Inferior parietal cortex (tissue), 1 donor: ENCODE results near the gene SHISA6.

ENCODE experiments used
- DNase-seq: peaks from one replicate; pipeline ENCODE4 v3.0.0-alpha.2; 2016; ENCODE audit errors: extremely low spot score

Gene SHISA6

GRCh38 chr17:11446316-11446715 is 205.3 kb downstream of the SHISA6 start:
- no peak for DNase-seq

GRCh38 chr17:11454096-11454495 is 213.1 kb downstream of the SHISA6 start:
- DNase-seq: no peak

GRCh38 chr17:11458279-11458678 is 217.3 kb downstream of the SHISA6 start:
- DNase-seq: no peak

- no peak for DNase-seq
Observed at GRCh38 chr17:11459861-11460331, 218.9 kb downstream of the SHISA6 start.

- DNase-seq: no peak
Observed at GRCh38 chr17:11461993-11462548, 221.1 kb downstream of the SHISA6 start.

- DNase-seq: no peak
Observed at GRCh38 chr17:11467639-11468038, 226.6 kb downstream of the SHISA6 start.

GRCh38 chr17:11485336-11486100 is 244.5 kb downstream of the SHISA6 start:
- DNase-seq: no peak

- no peak for DNase-seq
Observed at GRCh38 chr17:11486101-11486867, 245.3 kb downstream of the SHISA6 start.

- DNase-seq: no peak
Observed at GRCh38 chr17:11486868-11487310, 245.9 kb downstream of the SHISA6 start.

- no peak for DNase-seq
Observed at GRCh38 chr17:11487469-11487868, 246.5 kb downstream of the SHISA6 start.

GRCh38 chr17:11488407-11488806 is 247.4 kb downstream of the SHISA6 start:
- DNase-seq: no peak

- no peak for DNase-seq
Observed at GRCh38 chr17:11490171-11490755, 249.2 kb downstream of the SHISA6 start.

- DNase-seq: no peak
Observed at GRCh38 chr17:11492511-11492910, 251.5 kb downstream of the SHISA6 start.

- DNase-seq: no peak
Observed at GRCh38 chr17:11493936-11494335, 252.9 kb downstream of the SHISA6 start.

GRCh38 chr17:11495613-11496012 is 254.6 kb downstream of the SHISA6 start:
- DNase-seq: no peak

- no peak for DNase-seq
Observed at GRCh38 chr17:11499881-11500280, 258.9 kb downstream of the SHISA6 start.

- DNase-seq: no peak
Observed at GRCh38 chr17:11503308-11504035, 262.5 kb downstream of the SHISA6 start.

GRCh38 chr17:11506635-11507034 is 265.6 kb downstream of the SHISA6 start:
- DNase-seq: no peak

GRCh38 chr17:11511696-11512095 is 270.7 kb downstream of the SHISA6 start:
- DNase-seq: no peak

- no peak for DNase-seq
Observed at GRCh38 chr17:11514565-11514964, 273.6 kb downstream of the SHISA6 start.

GRCh38 chr17:11514981-11515680 is 274.1 kb downstream of the SHISA6 start:
- DNase-seq: no peak
